ENCODE measurements around the gene GBE1. TPM values are rescaled to one million over a fixed set of nuclear protein-coding genes. Genes with fewer than 3 reads are reported as not detected.

Gene GBE1
- total RNA-seq, 1 experiment from 2014 or later, result 9.2 TPM

DNA sequence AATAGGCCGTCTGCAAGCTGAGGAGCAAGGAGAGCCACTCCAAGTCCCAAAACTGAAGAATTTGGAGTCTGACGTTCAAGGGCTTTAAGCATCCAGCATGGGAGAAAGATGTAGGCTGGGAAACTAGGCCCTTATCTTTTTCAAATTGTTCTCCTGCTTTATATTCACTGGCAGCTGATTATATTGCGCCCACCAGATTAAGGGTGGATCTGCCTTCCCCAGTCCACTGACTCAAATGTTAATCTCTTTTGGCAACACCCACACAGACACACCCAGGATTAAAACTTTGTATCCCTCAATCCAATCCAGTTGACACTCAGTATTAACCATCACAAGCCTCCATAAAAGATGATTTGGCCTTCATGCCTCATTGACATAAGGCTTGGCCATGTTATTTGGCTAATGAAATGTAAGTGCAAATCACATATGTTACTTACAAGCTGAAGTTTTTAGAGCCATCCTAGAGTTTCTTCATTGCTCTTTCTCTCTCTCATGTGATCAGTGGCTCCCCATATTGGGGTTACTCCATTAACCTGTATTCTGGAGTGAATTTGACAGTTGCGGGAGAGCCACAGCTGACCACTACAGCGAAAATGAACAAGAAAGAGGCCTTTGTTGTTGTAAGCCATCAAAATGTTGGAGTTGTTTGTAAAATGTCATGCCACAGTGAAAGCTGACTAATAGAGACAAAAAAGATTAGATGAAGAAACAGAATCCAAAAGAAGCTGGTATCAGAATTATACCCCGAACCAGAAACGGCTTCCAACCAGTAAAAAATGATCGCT is 61.7 kb downstream of the GBE1 start (continued):
- TF ChIP-seq MYBL2 (CRISPR knock-in tag; IDR thresholded peaks at IDR 0.05), result no peak
- no peak for TF ChIP-seq SP1 (CRISPR knock-in tag; conservative IDR thresholded peaks at IDR 0.05)
- TF ChIP-seq, protein P1, sequence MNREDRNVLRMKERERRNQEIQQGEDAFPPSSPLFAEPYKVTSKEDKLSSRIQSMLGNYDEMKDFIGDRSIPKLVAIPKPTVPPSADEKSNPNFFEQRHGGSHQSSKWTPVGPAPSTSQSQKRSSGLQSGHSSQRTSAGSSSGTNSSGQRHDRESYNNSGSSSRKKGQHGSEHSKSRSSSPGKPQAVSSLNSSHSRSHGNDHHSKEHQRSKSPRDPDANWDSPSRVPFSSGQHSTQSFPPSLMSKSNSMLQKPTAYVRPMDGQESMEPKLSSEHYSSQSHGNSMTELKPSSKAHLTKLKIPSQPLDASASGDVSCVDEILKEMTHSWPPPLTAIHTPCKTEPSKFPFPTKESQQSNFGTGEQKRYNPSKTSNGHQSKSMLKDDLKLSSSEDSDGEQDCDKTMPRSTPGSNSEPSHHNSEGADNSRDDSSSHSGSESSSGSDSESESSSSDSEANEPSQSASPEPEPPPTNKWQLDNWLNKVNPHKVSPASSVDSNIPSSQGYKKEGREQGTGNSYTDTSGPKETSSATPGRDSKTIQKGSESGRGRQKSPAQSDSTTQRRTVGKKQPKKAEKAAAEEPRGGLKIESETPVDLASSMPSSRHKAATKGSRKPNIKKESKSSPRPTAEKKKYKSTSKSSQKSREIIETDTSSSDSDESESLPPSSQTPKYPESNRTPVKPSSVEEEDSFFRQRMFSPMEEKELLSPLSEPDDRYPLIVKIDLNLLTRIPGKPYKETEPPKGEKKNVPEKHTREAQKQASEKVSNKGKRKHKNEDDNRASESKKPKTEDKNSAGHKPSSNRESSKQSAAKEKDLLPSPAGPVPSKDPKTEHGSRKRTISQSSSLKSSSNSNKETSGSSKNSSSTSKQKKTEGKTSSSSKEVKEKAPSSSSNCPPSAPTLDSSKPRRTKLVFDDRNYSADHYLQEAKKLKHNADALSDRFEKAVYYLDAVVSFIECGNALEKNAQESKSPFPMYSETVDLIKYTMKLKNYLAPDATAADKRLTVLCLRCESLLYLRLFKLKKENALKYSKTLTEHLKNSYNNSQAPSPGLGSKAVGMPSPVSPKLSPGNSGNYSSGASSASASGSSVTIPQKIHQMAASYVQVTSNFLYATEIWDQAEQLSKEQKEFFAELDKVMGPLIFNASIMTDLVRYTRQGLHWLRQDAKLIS (CRISPR knock-in tag; IDR thresholded peaks at IDR 0.05; ENCODE audit: borderline replicate concordance), result no peak
- TF ChIP-seq, protein P2, sequence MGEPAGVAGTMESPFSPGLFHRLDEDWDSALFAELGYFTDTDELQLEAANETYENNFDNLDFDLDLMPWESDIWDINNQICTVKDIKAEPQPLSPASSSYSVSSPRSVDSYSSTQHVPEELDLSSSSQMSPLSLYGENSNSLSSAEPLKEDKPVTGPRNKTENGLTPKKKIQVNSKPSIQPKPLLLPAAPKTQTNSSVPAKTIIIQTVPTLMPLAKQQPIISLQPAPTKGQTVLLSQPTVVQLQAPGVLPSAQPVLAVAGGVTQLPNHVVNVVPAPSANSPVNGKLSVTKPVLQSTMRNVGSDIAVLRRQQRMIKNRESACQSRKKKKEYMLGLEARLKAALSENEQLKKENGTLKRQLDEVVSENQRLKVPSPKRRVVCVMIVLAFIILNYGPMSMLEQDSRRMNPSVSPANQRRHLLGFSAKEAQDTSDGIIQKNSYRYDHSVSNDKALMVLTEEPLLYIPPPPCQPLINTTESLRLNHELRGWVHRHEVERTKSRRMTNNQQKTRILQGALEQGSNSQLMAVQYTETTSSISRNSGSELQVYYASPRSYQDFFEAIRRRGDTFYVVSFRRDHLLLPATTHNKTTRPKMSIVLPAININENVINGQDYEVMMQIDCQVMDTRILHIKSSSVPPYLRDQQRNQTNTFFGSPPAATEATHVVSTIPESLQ (CRISPR knock-in tag; IDR thresholded peaks at IDR 0.05), result no peak
- no peak for TF ChIP-seq GRHL2 (CRISPR knock-in tag; IDR thresholded peaks at IDR 0.05; ENCODE audit: insufficient replicate concordance, severe bottlenecking)
- TF ChIP-seq, protein P3, sequence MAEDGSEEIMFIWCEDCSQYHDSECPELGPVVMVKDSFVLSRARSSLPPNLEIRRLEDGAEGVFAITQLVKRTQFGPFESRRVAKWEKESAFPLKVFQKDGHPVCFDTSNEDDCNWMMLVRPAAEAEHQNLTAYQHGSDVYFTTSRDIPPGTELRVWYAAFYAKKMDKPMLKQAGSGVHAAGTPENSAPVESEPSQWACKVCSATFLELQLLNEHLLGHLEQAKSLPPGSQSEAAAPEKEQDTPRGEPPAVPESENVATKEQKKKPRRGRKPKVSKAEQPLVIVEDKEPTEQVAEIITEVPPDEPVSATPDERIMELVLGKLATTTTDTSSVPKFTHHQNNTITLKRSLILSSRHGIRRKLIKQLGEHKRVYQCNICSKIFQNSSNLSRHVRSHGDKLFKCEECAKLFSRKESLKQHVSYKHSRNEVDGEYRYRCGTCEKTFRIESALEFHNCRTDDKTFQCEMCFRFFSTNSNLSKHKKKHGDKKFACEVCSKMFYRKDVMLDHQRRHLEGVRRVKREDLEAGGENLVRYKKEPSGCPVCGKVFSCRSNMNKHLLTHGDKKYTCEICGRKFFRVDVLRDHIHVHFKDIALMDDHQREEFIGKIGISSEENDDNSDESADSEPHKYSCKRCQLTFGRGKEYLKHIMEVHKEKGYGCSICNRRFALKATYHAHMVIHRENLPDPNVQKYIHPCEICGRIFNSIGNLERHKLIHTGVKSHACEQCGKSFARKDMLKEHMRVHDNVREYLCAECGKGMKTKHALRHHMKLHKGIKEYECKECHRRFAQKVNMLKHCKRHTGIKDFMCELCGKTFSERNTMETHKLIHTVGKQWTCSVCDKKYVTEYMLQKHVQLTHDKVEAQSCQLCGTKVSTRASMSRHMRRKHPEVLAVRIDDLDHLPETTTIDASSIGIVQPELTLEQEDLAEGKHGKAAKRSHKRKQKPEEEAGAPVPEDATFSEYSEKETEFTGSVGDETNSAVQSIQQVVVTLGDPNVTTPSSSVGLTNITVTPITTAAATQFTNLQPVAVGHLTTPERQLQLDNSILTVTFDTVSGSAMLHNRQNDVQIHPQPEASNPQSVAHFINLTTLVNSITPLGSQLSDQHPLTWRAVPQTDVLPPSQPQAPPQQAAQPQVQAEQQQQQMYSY (CRISPR knock-in tag; IDR thresholded peaks at IDR 0.05), result no peak
- TF ChIP-seq, protein P4, sequence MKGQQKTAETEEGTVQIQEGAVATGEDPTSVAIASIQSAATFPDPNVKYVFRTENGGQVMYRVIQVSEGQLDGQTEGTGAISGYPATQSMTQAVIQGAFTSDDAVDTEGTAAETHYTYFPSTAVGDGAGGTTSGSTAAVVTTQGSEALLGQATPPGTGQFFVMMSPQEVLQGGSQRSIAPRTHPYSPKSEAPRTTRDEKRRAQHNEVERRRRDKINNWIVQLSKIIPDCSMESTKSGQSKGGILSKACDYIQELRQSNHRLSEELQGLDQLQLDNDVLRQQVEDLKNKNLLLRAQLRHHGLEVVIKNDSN (CRISPR knock-in tag; IDR thresholded peaks at IDR 0.05), result no peak
- TF ChIP-seq, protein P5, sequence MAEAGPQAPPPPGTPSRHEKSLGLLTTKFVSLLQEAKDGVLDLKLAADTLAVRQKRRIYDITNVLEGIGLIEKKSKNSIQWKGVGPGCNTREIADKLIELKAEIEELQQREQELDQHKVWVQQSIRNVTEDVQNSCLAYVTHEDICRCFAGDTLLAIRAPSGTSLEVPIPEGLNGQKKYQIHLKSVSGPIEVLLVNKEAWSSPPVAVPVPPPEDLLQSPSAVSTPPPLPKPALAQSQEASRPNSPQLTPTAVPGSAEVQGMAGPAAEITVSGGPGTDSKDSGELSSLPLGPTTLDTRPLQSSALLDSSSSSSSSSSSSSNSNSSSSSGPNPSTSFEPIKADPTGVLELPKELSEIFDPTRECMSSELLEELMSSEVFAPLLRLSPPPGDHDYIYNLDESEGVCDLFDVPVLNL (CRISPR knock-in tag; IDR thresholded peaks at IDR 0.05; ENCODE audit: borderline replicate concordance, low read depth), result no peak
- TF ChIP-seq ZNF416 (CRISPR knock-in tag; IDR thresholded peaks at IDR 0.05), result no peak
- TF ChIP-seq ZNF317 (CRISPR knock-in tag; IDR thresholded peaks at IDR 0.05; ENCODE audit: borderline replicate concordance, low read depth), result no peak
- TF ChIP-seq, protein P6, sequence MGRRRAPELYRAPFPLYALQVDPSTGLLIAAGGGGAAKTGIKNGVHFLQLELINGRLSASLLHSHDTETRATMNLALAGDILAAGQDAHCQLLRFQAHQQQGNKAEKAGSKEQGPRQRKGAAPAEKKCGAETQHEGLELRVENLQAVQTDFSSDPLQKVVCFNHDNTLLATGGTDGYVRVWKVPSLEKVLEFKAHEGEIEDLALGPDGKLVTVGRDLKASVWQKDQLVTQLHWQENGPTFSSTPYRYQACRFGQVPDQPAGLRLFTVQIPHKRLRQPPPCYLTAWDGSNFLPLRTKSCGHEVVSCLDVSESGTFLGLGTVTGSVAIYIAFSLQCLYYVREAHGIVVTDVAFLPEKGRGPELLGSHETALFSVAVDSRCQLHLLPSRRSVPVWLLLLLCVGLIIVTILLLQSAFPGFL (CRISPR knock-in tag; IDR thresholded peaks at IDR 0.05; ENCODE audit: borderline replicate concordance), result no peak
- TF ChIP-seq KAT7 (CRISPR knock-in tag; IDR thresholded peaks at IDR 0.05; ENCODE audit: borderline replicate concordance), result no peak
- TF ChIP-seq CREM (CRISPR knock-in tag; IDR thresholded peaks at IDR 0.05), result no peak
